ENCODE results near the gene NEURL4. TPM values are rescaled to one million over a fixed set of nuclear protein-coding genes. Genes with fewer than 3 reads are reported as not detected.

NEURL4 gene
- total RNA-seq, 1 donor, result 19.4 TPM

DNA sequence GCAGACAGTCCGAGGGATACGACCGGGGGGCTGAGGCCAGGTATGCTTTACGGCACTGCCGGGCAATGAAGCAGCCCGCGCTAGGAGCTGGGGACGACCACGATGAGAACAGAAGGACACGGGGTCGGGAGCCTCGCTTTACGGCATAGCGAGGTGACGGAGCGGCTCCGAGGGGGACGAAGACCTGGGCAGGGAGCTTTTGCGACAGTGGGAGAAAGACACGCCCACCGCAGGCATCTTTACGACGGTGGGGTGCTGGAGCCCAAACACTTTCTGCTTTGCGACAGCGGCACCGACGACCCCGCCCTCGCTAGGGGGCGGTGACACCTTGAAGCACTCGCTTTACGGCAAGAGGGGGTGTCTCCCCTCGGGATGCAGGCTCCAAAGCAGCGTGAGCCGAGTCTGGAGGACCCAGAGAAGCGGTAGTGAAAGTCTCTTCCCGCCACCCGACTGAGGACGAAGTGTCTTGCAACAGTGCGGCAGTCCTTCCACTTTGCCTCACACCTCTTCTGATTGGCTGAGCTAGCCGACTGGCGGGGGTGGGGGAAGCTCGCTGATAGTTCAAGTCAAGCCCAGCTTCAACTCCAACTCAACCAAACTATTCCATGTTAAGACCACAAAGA is 350 bp upstream of the NEURL4 start:
- TF ChIP-seq CTCF (IDR thresholded peaks at IDR 0.05; ENCODE audit: insufficient read depth, low read depth, low read length), result no peak
- DNase-seq (ENCODE audit: low read depth), result peak; percentile 99
- H3K4me3 ChIP-seq (ENCODE audit: low read depth, low read length), result peak overlapping the region; percentile 90

GRCh38 chr17:7328009-7328408 is 1.1 kb downstream of the NEURL4 start:
- no peak for DNase-seq (ENCODE audit: low read depth)
- no peak overlapping the region for H3K4me3 ChIP-seq (ENCODE audit: low read depth, low read length)
- TF ChIP-seq CTCF (IDR thresholded peaks at IDR 0.05; ENCODE audit: insufficient read depth, low read depth, low read length), result no peak

- no peak for DNase-seq (ENCODE audit: low read depth)
- TF ChIP-seq CTCF (IDR thresholded peaks at IDR 0.05; ENCODE audit: insufficient read depth, low read depth, low read length), result no peak
These were observed 1.6 kb downstream of the NEURL4 start for GRCh38 chr17:7327501-7327900.

DNA sequence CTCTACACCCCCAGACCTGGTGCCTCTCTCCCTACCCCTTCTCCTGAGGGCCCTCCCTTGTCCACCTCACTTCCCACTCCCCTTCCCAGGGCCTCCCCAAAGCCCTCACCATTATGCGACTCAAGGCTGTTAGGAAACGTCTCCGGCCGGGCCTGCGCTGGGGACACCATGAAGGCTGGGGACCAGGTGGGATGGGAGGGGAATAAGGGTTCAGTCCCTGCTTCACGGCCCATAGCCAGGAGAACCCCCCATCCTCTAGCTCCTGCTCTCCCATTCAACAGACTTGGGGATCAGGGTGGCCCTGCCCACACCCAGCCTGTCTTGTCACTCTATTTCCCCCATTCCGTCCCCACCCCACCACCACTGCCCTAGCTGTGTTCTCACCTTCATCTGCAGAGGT is 2.1 kb downstream of the NEURL4 start:
- H3K4me3 ChIP-seq (ENCODE audit: low read depth, low read length), result no peak overlapping the region
- TF ChIP-seq CTCF (IDR thresholded peaks at IDR 0.05; ENCODE audit: insufficient read depth, low read depth, low read length), result no peak
- no peak for DNase-seq (ENCODE audit: low read depth)

More at GRCh38 chr17:7327501-7327900, 1.6 kb downstream of the NEURL4 start:
- no peak overlapping the region for H3K4me3 ChIP-seq (ENCODE audit: low read depth, low read length)

- no peak for TF ChIP-seq CTCF (IDR thresholded peaks at IDR 0.05; ENCODE audit: insufficient read depth, low read depth, low read length)
- H3K4me3 ChIP-seq (ENCODE audit: low read depth, low read length), result no peak overlapping the region
- no peak for DNase-seq (ENCODE audit: low read depth)
These were observed 2.9 kb downstream of the NEURL4 start for GRCh38 chr17:7326186-7326585.

- no peak for TF ChIP-seq CTCF (IDR thresholded peaks at IDR 0.05; ENCODE audit: insufficient read depth, low read depth, low read length)
- H3K4me3 ChIP-seq (ENCODE audit: low read depth, low read length), result no peak overlapping the region
- DNase-seq (ENCODE audit: low read depth), result no peak
These were observed 4.1 kb downstream of the NEURL4 start for GRCh38 chr17:7325031-7325528.

DNA sequence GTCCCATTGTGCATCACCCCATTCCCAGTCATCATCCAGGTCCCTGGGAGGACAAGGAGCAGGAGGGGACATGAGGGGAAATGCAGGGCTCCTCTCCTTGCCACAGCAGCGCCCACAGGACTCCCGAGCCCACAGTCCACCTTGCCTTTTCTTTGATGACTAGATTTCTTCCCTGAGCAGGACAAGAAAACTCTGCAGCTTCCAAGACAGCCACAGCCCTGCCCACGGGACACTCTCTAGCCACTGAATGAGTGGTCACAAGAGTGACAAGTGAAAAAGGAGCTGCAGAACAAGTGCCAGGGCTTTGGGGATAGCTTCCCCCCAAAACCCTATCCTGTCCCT is 4.7 kb downstream of the NEURL4 start:
- H3K4me3 ChIP-seq (ENCODE audit: low read depth, low read length), result no peak overlapping the region
- DNase-seq (ENCODE audit: low read depth), result no peak
- no peak for TF ChIP-seq CTCF (IDR thresholded peaks at IDR 0.05; ENCODE audit: insufficient read depth, low read depth, low read length)
